Testis (tissue), 2 donors: ENCODE data around the gene ATL3.

Experiments used
- POLR2A ChIP-seq: fragments of 450-650 bp; IDR thresholded peaks from one replicate; pipeline ENCODE4 v1.6.1; 2017; ENCODE audit warnings: antibody characterized with exemption, mild to moderate bottlenecking, moderate library complexity
- TF ChIP-seq, protein P1 (sequence below), 3 experiments: fragments of 450-650 bp in 2 of 3; fragments of 200-600 bp in 1 of 3; sonication (generic) in 1 of 3; IDR thresholded peaks; one replicate each; pipeline ENCODE4 v1.5.1; 2016 to 2019; ENCODE audit warnings: antibody characterized with exemption in 3 of 3, mild to moderate bottlenecking in 2 of 3, moderate library complexity in 1 of 3

DNA sequence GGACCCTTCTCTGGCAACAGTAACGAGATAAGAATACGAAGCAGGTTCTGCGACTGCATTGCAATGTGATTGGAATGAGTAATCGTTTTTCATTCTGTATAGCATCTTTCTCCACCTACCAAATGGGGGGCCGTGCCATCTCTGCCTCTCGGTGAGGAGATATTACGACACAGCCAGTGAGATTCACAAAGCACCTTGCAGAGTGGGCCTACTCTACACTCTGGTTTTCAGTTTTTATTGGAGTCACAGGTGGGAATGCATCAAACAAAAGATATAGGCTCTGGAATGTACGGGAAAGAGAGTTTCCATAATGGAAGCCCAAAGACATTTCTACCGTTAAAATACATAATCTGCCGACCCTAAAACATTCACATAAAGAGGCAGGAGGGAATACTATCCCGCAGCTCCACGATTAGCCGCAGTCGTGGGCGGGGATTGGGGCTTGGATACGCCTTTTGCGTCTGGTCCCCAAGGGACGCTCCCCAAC lies 9.7 kb upstream of the ATL3 start:
- no peak for TF ChIP-seq POLR2A
- TF ChIP-seq, protein P1, sequence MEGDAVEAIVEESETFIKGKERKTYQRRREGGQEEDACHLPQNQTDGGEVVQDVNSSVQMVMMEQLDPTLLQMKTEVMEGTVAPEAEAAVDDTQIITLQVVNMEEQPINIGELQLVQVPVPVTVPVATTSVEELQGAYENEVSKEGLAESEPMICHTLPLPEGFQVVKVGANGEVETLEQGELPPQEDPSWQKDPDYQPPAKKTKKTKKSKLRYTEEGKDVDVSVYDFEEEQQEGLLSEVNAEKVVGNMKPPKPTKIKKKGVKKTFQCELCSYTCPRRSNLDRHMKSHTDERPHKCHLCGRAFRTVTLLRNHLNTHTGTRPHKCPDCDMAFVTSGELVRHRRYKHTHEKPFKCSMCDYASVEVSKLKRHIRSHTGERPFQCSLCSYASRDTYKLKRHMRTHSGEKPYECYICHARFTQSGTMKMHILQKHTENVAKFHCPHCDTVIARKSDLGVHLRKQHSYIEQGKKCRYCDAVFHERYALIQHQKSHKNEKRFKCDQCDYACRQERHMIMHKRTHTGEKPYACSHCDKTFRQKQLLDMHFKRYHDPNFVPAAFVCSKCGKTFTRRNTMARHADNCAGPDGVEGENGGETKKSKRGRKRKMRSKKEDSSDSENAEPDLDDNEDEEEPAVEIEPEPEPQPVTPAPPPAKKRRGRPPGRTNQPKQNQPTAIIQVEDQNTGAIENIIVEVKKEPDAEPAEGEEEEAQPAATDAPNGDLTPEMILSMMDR (IDR thresholded peaks at IDR 0.05), result no peak
